Fibroblast of gingiva (primary cell): ENCODE measurements around the gene NEIL3.

Experiments used
- DNase-seq: peaks from one replicate; pipeline ENCODE4 v3.0.0-alpha.2; 2011; ENCODE audit warnings: low read depth

The NEIL3 gene

GRCh38 chr4:177309522-177310371, at the start of gene NEIL3:
NEIL3 (plus strand) TSS chr4:177309874; CDS start chr4:177309954, 80 bp downstream.
- DNase-seq: peak; percentile 83

GRCh38 chr4:177263818-177264217, 45.9 kb upstream of the NEIL3 start:
- no peak for DNase-seq

- no peak for DNase-seq
Measured at GRCh38 chr4:177264788-177265422, 44.8 kb upstream of the NEIL3 start.

GRCh38 chr4:177265729-177266128, 43.9 kb upstream of the NEIL3 start:
- DNase-seq: no peak

GRCh38 chr4:177266506-177266905, 43.2 kb upstream of the NEIL3 start:
- no peak for DNase-seq

GRCh38 chr4:177267911-177268310, 41.8 kb upstream of the NEIL3 start:
- no peak for DNase-seq

GRCh38 chr4:177271091-177271490, 38.6 kb upstream of the NEIL3 start:
- DNase-seq: no peak

- no peak for DNase-seq
Measured at GRCh38 chr4:177271915-177272766, 37.5 kb upstream of the NEIL3 start.

GRCh38 chr4:177275999-177276398, 33.7 kb upstream of the NEIL3 start:
- DNase-seq: no peak

GRCh38 chr4:177281351-177281909, 28.2 kb upstream of the NEIL3 start:
- DNase-seq: no peak

- DNase-seq: no peak
Measured at GRCh38 chr4:177282284-177282835, 27.3 kb upstream of the NEIL3 start.

- DNase-seq: no peak
Measured at GRCh38 chr4:177283167-177283566, 26.5 kb upstream of the NEIL3 start.

- no peak for DNase-seq
Measured at GRCh38 chr4:177285953-177286352, 23.7 kb upstream of the NEIL3 start.

- DNase-seq: no peak
Measured at GRCh38 chr4:177287255-177287654, 22.4 kb upstream of the NEIL3 start.

GRCh38 chr4:177288335-177288734, 21.3 kb upstream of the NEIL3 start:
- no peak for DNase-seq

GRCh38 chr4:177290780-177291179, 18.9 kb upstream of the NEIL3 start:
- DNase-seq: no peak

GRCh38 chr4:177292171-177292570, 17.5 kb upstream of the NEIL3 start:
- no peak for DNase-seq

- peak; percentile 13 for DNase-seq
Measured at GRCh38 chr4:177293208-177294033, 16.3 kb upstream of the NEIL3 start.

- DNase-seq: no peak
Measured at GRCh38 chr4:177297785-177298391, 11.8 kb upstream of the NEIL3 start.

GRCh38 chr4:177301126-177301639, 8.5 kb upstream of the NEIL3 start:
- DNase-seq: no peak
